Retinal pigment epithelial cell (primary cell): Measurements from ENCODE around the gene PPP1R14C.

Source experiments
- DNase-seq: peaks from one replicate; pipeline ENCODE4 v3.0.0-alpha.2; 2010; ENCODE audit warnings: low read depth
- H3K4me3 ChIP-seq: 2 replicates; pipeline ENCODE4 v1.5.1; 2011; ENCODE audit warnings: mild to moderate bottlenecking, low read length, control low read depth, moderate library complexity
- CTCF ChIP-seq: conservative IDR thresholded peaks from 2 replicates; pipeline ENCODE4 v1.5.1; 2011; ENCODE audit warnings: low read depth, low read length, control low read depth, inconsistent platforms

PPP1R14C gene

GRCh38 chr6:150270330-150271052 lies 127.6 kb downstream of the PPP1R14C start:
- TF ChIP-seq CTCF: no peak
- no peak for DNase-seq
- no peak overlapping the region for H3K4me3 ChIP-seq

- no peak overlapping the region for H3K4me3 ChIP-seq
- DNase-seq: no peak
- no peak for TF ChIP-seq CTCF
Measured at GRCh38 chr6:150271172-150271500, 128.3 kb downstream of the PPP1R14C start.

GRCh38 chr6:150271501-150272263 lies 128.8 kb downstream of the PPP1R14C start:
- no peak for DNase-seq
- no peak overlapping the region for H3K4me3 ChIP-seq
- TF ChIP-seq CTCF: no peak

GRCh38 chr6:150272264-150272975 lies 129.6 kb downstream of the PPP1R14C start:
- H3K4me3 ChIP-seq: no peak overlapping the region
- no peak for DNase-seq
- TF ChIP-seq CTCF: no peak

- no peak for TF ChIP-seq CTCF
- H3K4me3 ChIP-seq: no peak overlapping the region
- no peak for DNase-seq
Measured at GRCh38 chr6:150272976-150273315, 130.1 kb downstream of the PPP1R14C start.

GRCh38 chr6:150273457-150274309 lies 130.8 kb downstream of the PPP1R14C start:
- H3K4me3 ChIP-seq: no peak overlapping the region
- no peak for TF ChIP-seq CTCF
- DNase-seq: no peak
